ENCODE results near the gene NRL.

Gene NRL

GRCh38 chr14:24114532-24115421, at the start of gene NRL, which contains the start of gene DCAF11:
Gene NRL (minus strand): TSS chr14:24114949. CDS start chr14:24082848, 32,101 bp downstream.
Gene DCAF11 (plus strand): TSS chr14:24114777. CDS start chr14:24115595, 818 bp downstream.
- in situ Hi-C loops (cut with MboI; ENCODE audit: low sequenced_read_pairs, unreplicated experiment), result no loop called here
- TF ChIP-seq CTCF (IDR thresholded peaks at IDR 0.05; ENCODE audit: borderline replicate concordance, control extremely low read depth, extremely low read depth, insufficient read depth, missing control alignments), result no peak
- peak; percentile 98 for DNase-seq (ENCODE audit: low spot score)

GRCh38 chr14:24162093-24162492, 47.3 kb upstream of the NRL start:
- in situ Hi-C loops (cut with MboI; ENCODE audit: low sequenced_read_pairs, unreplicated experiment), result no loop called here
- TF ChIP-seq CTCF (IDR thresholded peaks at IDR 0.05; ENCODE audit: borderline replicate concordance, control extremely low read depth, extremely low read depth, insufficient read depth, missing control alignments), result no peak
- no peak for DNase-seq (ENCODE audit: low spot score)

- DNase-seq (ENCODE audit: low spot score), result peak; percentile 95
- TF ChIP-seq CTCF (IDR thresholded peaks at IDR 0.05; ENCODE audit: borderline replicate concordance, control extremely low read depth, extremely low read depth, insufficient read depth, missing control alignments), result peak; percentile 80
- in situ Hi-C loops (cut with MboI; ENCODE audit: low sequenced_read_pairs, unreplicated experiment), result no loop called here
Measured at GRCh38 chr14:24160850-24161804, 46.4 kb upstream of the NRL start, which contains the start of gene IRF9. Gene IRF9 (plus strand): TSS chr14:24161265. CDS start chr14:24162145, 880 bp downstream.

- no peak for TF ChIP-seq CTCF (IDR thresholded peaks at IDR 0.05; ENCODE audit: borderline replicate concordance, control extremely low read depth, extremely low read depth, insufficient read depth, missing control alignments)
- no peak for DNase-seq (ENCODE audit: low spot score)
- in situ Hi-C loops (cut with MboI; ENCODE audit: low sequenced_read_pairs, unreplicated experiment), result no loop called here
Measured at GRCh38 chr14:24160499-24160849, 45.7 kb upstream of the NRL start.

- in situ Hi-C loops (cut with MboI; ENCODE audit: low sequenced_read_pairs, unreplicated experiment), result no loop called here
- DNase-seq (ENCODE audit: low spot score), result no peak
- no peak for TF ChIP-seq CTCF (IDR thresholded peaks at IDR 0.05; ENCODE audit: borderline replicate concordance, control extremely low read depth, extremely low read depth, insufficient read depth, missing control alignments)
Measured at GRCh38 chr14:24159777-24160498, 45.2 kb upstream of the NRL start.

GRCh38 chr14:24157331-24157730, 42.6 kb upstream of the NRL start:
- in situ Hi-C loops (cut with MboI; ENCODE audit: low sequenced_read_pairs, unreplicated experiment), result no loop called here
- no peak for DNase-seq (ENCODE audit: low spot score)
- no peak for TF ChIP-seq CTCF (IDR thresholded peaks at IDR 0.05; ENCODE audit: borderline replicate concordance, control extremely low read depth, extremely low read depth, insufficient read depth, missing control alignments)

Measured in GM13976 (cell line).